Epithelial cell of esophagus (primary cell): ENCODE measurements around the gene LTK.
A peak's percentile ranks its signal among the peaks of the same experiment; 100 is the strongest.

Source experiments
- DNase-seq: peaks from one replicate; pipeline ENCODE4 v3.0.0; 2010; ENCODE audit warnings: low read depth
- H3K4me3 ChIP-seq: 2 replicates; pipeline ENCODE4 v1.5.1; 2011; ENCODE audit warnings: mild to moderate bottlenecking, low read length, control low read depth
- CTCF ChIP-seq: IDR thresholded peaks from 2 replicates; pipeline ENCODE4 v1.5.1; 2011; ENCODE audit warnings: low read depth, mild to moderate bottlenecking, low read length, control low read depth, inconsistent platforms; ENCODE audit not compliant: insufficient read depth; ENCODE audit errors: missing control alignments

Gene LTK

GRCh38 chr15:41550066-41550775 is 36.6 kb upstream of the LTK start:
- TF ChIP-seq CTCF, result no peak
- H3K4me3 ChIP-seq, result no peak overlapping the region
- no peak for DNase-seq

GRCh38 chr15:41546851-41547786 is 33.5 kb upstream of the LTK start:
- DNase-seq, result peak; percentile 73
- no peak overlapping the region for H3K4me3 ChIP-seq
- no peak for TF ChIP-seq CTCF

- H3K4me3 ChIP-seq, result no peak overlapping the region
- TF ChIP-seq CTCF, result no peak
- DNase-seq, result no peak
Measured at GRCh38 chr15:41545218-41545617, 31.6 kb upstream of the LTK start.

GRCh38 chr15:41544650-41545015 is 31.0 kb upstream of the LTK start:
- TF ChIP-seq CTCF, result no peak
- H3K4me3 ChIP-seq, result no peak overlapping the region
- DNase-seq, result no peak

- peak overlapping the region; percentile 100 for H3K4me3 ChIP-seq
- no peak for TF ChIP-seq CTCF
- DNase-seq, result no peak
Measured at GRCh38 chr15:41543521-41543870, 29.9 kb upstream of the LTK start.

GRCh38 chr15:41536866-41537265 is 23.2 kb upstream of the LTK start:
- DNase-seq, result no peak
- H3K4me3 ChIP-seq, result no peak overlapping the region
- no peak for TF ChIP-seq CTCF
